Neuronal stem cell (in vitro differentiated cells): ENCODE results near the gene CAMTA1.
"Not testable (repeated sequence)": the region's sequence is repeated elsewhere in the genome, so short reads cannot be mapped to it uniquely, and the experiment has no call there.

Source experiments
- DNase-seq: peaks from one replicate; pipeline ENCODE4 v3.0.0-alpha.2; 2013; ENCODE audit warnings: low spot score
- H2AFZ ChIP-seq: one replicate; pipeline ENCODE4 v1.6.1; 2013; ENCODE audit warnings: mild to moderate bottlenecking, low read length, inconsistent platforms
- H2AK5ac ChIP-seq: 2 replicates; pipeline ENCODE4 v1.6.1; 2013; ENCODE audit warnings: low read depth, mild to moderate bottlenecking, inconsistent platforms, low read length, moderate library complexity, mixed read lengths
- H2BK120ac ChIP-seq: 2 replicates; pipeline ENCODE4 v1.6.1; 2013; ENCODE audit warnings: low read depth, mild to moderate bottlenecking, inconsistent platforms, low read length, moderate library complexity, mixed read lengths
- H2BK12ac ChIP-seq: one replicate; pipeline ENCODE4 v1.6.1; 2013; ENCODE audit warnings: low read length, inconsistent platforms
- H2BK15ac ChIP-seq: 2 replicates; pipeline ENCODE4 v1.6.1; 2013; ENCODE audit warnings: mild to moderate bottlenecking, low read length, inconsistent platforms, mixed read lengths
- H2BK5ac ChIP-seq: one replicate; pipeline ENCODE4 v1.6.1; 2013; ENCODE audit warnings: inconsistent platforms, mild to moderate bottlenecking, low read length, moderate library complexity
- H3K14ac ChIP-seq: one replicate; pipeline ENCODE4 v1.6.1; 2013; ENCODE audit warnings: low read length, inconsistent platforms
- H3K18ac ChIP-seq: 2 replicates; pipeline ENCODE4 v1.6.1; 2013; ENCODE audit warnings: low read length, inconsistent platforms
- H3K23ac ChIP-seq: 2 replicates; pipeline ENCODE4 v1.6.1; 2013; ENCODE audit warnings: low read depth, mild to moderate bottlenecking, mixed read lengths, low read length, inconsistent platforms; ENCODE audit not compliant: poor library complexity
- H3K27ac ChIP-seq: replicated peaks from 3 replicates; pipeline ENCODE4 v1.5.1; 2013; ENCODE audit warnings: low read length, inconsistent platforms
- H3K27me3 ChIP-seq, 3 experiments: 2 replicates each; pipeline ENCODE4 v1.6.1; 2013; ENCODE audit warnings: low read length in 3 of 3, mild to moderate bottlenecking in 2 of 3, inconsistent platforms in 1 of 3, low read depth in 1 of 3, mixed read lengths in 1 of 3, moderate library complexity in 1 of 3; ENCODE audit not compliant: control insufficient read depth in 3 of 3, insufficient read depth in 3 of 3
- H3K36me3 ChIP-seq, 2 donors: replicated peaks in 1 of 2; 2 replicates each; pipeline ENCODE4 v1.6.1; 2013; ENCODE audit warnings: low read length in 2 of 2; ENCODE audit not compliant: control insufficient read depth in 2 of 2, insufficient read depth in 2 of 2
- H3K4ac ChIP-seq: 2 replicates; pipeline ENCODE4 v1.6.1; 2013; ENCODE audit warnings: inconsistent platforms, mild to moderate bottlenecking, low read length, moderate library complexity
- H3K4me1 ChIP-seq, 2 donors: 1 replicate in 1 of 2; 2 replicates in 1 of 2; pipeline ENCODE4 v1.6.1; 2013; ENCODE audit warnings: low read length in 2 of 2, low read depth in 1 of 2; ENCODE audit not compliant: control insufficient read depth in 2 of 2, insufficient read depth in 1 of 2
- H3K4me2 ChIP-seq: one replicate; pipeline ENCODE4 v1.6.1; 2013; ENCODE audit warnings: mild to moderate bottlenecking, low read length, inconsistent platforms; ENCODE audit not compliant: insufficient read depth, poor library complexity, severe bottlenecking
- H3K4me3 ChIP-seq, 2 donors: 2 replicates each; pipeline ENCODE4 v1.5.1; 2013; ENCODE audit warnings: low read length in 2 of 2, mild to moderate bottlenecking in 2 of 2, inconsistent platforms in 1 of 2, moderate library complexity in 1 of 2
- H3K79me1 ChIP-seq: one replicate; pipeline ENCODE4 v1.6.1; 2013; ENCODE audit warnings: low read depth, mild to moderate bottlenecking, inconsistent platforms, low read length, moderate library complexity
- H3K9ac ChIP-seq: one replicate; pipeline ENCODE4 v1.6.1; 2013; ENCODE audit warnings: mild to moderate bottlenecking, low read depth, low read length, inconsistent platforms; ENCODE audit not compliant: poor library complexity
- H3K9me3 ChIP-seq, 2 donors: replicated peaks in 1 of 2; 2 replicates each; pipeline versions ENCODE3 to v1.6.1; 2013; ENCODE audit warnings: low read length in 2 of 2, mild to moderate bottlenecking in 2 of 2, inconsistent platforms in 1 of 2, low read depth in 1 of 2, mixed read lengths in 1 of 2, moderate library complexity in 1 of 2; ENCODE audit not compliant: control insufficient read depth in 2 of 2, insufficient read depth in 1 of 2
- H4K8ac ChIP-seq: one replicate; pipeline ENCODE4 v1.6.1; 2013; ENCODE audit warnings: low read depth, mild to moderate bottlenecking, inconsistent platforms, low read length, moderate library complexity
- H4K91ac ChIP-seq: one replicate; pipeline ENCODE4 v1.6.1; 2013; ENCODE audit warnings: low read length, low read depth, mild to moderate bottlenecking, inconsistent platforms; ENCODE audit not compliant: poor library complexity
- WGBS, 2 donors: extraction: QIAGEN DNeasy Blood & Tissue Kit; methylation state at CpG; one replicate each; pipeline ENCODE4 v1.1.7; 2013; ENCODE audit warnings: missing lambda C conversion rate in 2 of 2, mixed read lengths in 1 of 2; ENCODE audit not compliant: insufficient read length in 2 of 2, insufficient replicate concordance in 1 of 2; ENCODE audit errors: extremely low coverage in 2 of 2; 5-methylcytosine and 5-hydroxymethylcytosine counted together

Gene CAMTA1

DNA sequence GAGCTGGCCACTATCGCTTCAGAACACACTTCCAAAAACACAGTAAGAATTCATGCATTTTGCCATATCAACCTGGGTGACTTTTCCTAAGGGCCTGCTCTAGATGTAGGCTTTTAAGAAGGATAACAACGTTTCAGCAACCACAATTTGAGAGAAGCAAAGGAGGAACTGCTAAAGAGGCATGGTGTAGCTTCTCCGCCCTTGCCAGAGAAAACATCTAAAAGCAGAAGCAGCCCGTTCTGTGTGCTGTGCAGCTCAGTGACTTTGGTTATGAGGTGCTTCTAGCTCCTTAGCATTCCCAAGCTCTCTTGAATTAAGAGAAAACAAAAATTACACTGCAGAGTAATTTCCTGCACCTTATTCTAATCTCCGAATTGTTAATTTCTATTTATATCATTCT, 1001.5 kb downstream of the CAMTA1 start:
- H3K79me1 ChIP-seq: no peaks in the 10 kb centered on the region
- no peak overlapping the region for H4K91ac ChIP-seq
- H3K27ac ChIP-seq: no peak overlapping the region
- no peaks in the 10 kb centered on the region for H3K27me3 ChIP-seq
- H2AFZ ChIP-seq: no peak overlapping the region
- peaks cover 13 to 31% of the 10 kb centered on the region in 2 donors for H3K9me3 ChIP-seq
- H2BK5ac ChIP-seq: no peak overlapping the region
- no peak overlapping the region for H3K4me2 ChIP-seq
- no peak overlapping the region for H2BK12ac ChIP-seq
- no peak overlapping the region for H2BK15ac ChIP-seq
- no peak overlapping the region for H2AK5ac ChIP-seq
- H3K4me3 ChIP-seq: no peak overlapping the region
- H3K14ac ChIP-seq: no peak overlapping the region
- H3K4ac ChIP-seq: no peak overlapping the region
- no peaks in the 10 kb centered on the region for H3K4me1 ChIP-seq
- H4K8ac ChIP-seq: no peak overlapping the region
- H3K18ac ChIP-seq: no peak overlapping the region
- WGBS, 2 donors: no CpG with 5 or more reads among the region's 5 CpGs
- H3K23ac ChIP-seq: no peak overlapping the region
- H3K9ac ChIP-seq: no peak overlapping the region
- peaks cover 2 to 34% of the 10 kb centered on the region in 2 donors for H3K36me3 ChIP-seq
- no peak overlapping the region for H2BK120ac ChIP-seq
- DNase-seq: no peak

DNA sequence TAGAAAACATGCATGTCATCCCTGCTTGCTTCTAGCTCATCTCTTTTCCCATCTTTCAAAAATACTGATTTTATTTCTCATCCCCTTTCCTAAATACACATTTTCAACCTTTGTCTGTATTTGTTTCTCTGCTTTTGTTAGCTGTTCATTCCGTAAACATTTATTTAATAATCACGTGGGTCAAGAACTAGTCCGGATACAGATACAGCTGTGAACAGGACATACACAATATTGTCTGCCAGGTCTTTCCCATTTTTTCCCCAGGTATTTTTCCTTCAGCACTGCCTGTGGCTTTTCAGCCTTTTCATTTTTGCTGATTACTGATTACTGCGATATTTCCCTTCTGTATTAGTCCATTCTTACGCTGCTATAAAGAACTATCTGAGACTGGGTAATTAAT, 1004.6 kb downstream of the CAMTA1 start:
- Histone ChIP-seq H2BK12ac (no peak overlapping the region), H3K18ac (no peak overlapping the region), H3K4me2 (no peak overlapping the region), H2AFZ (no peak overlapping the region), H3K79me1 (no peaks in the 10 kb centered on the region), H2BK5ac (no peak overlapping the region), H3K9ac (no peak overlapping the region), H3K36me3 (peaks cover 2 to 31% of the 10 kb centered on the region in 2 donors), H2BK120ac (no peak overlapping the region), H3K9me3 (peaks cover 9 to 32% of the 10 kb centered on the region in 2 donors), H3K4me1 (no peaks in the 10 kb centered on the region), H3K23ac (no peak overlapping the region), H2BK15ac (no peak overlapping the region), H3K14ac (no peak overlapping the region), H3K4ac (no peak overlapping the region), H3K27me3 (no peaks in the 10 kb centered on the region), H2AK5ac (no peak overlapping the region), H3K4me3 (no peak overlapping the region), H3K27ac (no peak overlapping the region), H4K8ac (no peak overlapping the region), H4K91ac (no peak overlapping the region)
- DNase-seq: no peak
- WGBS, 2 donors: no CpG with 5 or more reads among the region's 5 CpGs

DNA sequence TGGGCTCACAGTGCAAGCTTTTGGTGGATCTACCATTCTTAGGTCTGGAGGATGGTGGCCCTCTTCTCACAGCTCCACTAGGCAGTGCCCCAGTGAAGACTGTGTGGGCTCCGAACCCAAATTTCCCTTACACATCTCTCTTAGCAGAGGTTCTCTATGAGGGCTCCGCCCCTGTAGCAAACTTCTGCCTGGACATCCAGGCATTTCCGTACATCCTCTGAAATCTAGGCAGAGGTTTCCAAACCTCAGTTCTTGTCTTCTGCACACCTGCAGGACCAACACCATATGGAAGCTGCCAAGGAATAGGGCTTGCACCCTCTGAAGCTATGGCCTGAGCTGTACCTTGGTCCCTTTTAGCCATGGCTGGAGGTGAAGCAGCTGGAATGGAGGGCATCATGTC, 1005.8 kb downstream of the CAMTA1 start:
- not testable (repeated sequence) for H4K91ac ChIP-seq, H4K8ac ChIP-seq, H3K79me1 ChIP-seq, H3K23ac ChIP-seq, H2AK5ac ChIP-seq, H3K4ac ChIP-seq, H3K18ac ChIP-seq, H3K14ac ChIP-seq, H2BK15ac ChIP-seq, H2AFZ ChIP-seq, H3K9ac ChIP-seq, H3K4me2 ChIP-seq, H2BK5ac ChIP-seq, H2BK120ac ChIP-seq, H3K27me3 ChIP-seq, H3K27ac ChIP-seq, DNase-seq, H3K4me3 ChIP-seq, H3K4me1 ChIP-seq, H2BK12ac ChIP-seq
- H3K9me3 ChIP-seq: peaks cover 4 to 30% of the 10 kb centered on the region in 2 donors
- no CpG with 5 or more reads among the region's 3 CpGs for WGBS, 2 donors
- H3K36me3 ChIP-seq: peaks cover 2 to 28% of the 10 kb centered on the region in 2 donors

DNA sequence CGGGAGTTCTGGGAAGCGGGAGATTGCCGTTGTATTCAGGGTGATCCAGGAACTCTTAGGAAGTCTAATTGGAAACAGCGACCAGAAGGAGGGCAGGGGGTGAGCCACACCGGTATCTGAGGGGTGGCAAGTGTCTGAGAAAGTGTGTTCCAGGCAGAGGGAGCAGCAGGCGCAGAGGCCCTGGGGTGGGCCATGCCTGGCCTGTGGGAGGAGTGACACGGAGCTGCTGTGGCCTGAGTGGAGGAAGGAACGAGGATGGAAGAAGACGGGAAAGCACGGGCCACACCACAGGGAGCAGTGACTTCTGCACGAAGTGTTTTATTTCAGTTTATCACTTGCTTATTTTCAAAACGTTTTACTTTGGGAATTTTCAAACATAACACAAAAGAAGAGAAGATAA, 1010.2 kb downstream of the CAMTA1 start:
- no peak overlapping the region for H2BK15ac ChIP-seq
- no CpG with 5 or more reads among the region's 12 CpGs for WGBS, 2 donors

More for the DNA sequence above, 1010.2 kb downstream of the CAMTA1 start:
- no peak overlapping the region for H3K4ac ChIP-seq
- no peak for DNase-seq
- no peak overlapping the region for H4K8ac ChIP-seq
- H3K36me3 ChIP-seq: peaks cover 1 to 8% of the 10 kb centered on the region in 2 donors
- H3K9me3 ChIP-seq: peaks cover 4 to 17% of the 10 kb centered on the region in 2 donors
- no peaks in the 10 kb centered on the region for H3K4me1 ChIP-seq
- no peak overlapping the region for H3K4me2 ChIP-seq
- H3K4me3 ChIP-seq: no peak overlapping the region
- H2AK5ac ChIP-seq: no peak overlapping the region
- H2BK5ac ChIP-seq: no peak overlapping the region
- H3K23ac ChIP-seq: no peak overlapping the region
- H3K79me1 ChIP-seq: no peaks in the 10 kb centered on the region
- H4K91ac ChIP-seq: no peak overlapping the region
- no peak overlapping the region for H3K9ac ChIP-seq
- no peak overlapping the region for H2AFZ ChIP-seq
- H2BK120ac ChIP-seq: no peak overlapping the region
- H3K14ac ChIP-seq: no peak overlapping the region
- no peak overlapping the region for H2BK12ac ChIP-seq
- H3K27ac ChIP-seq: no peak overlapping the region
- H3K27me3 ChIP-seq: no peaks in the 10 kb centered on the region
- H3K18ac ChIP-seq: no peak overlapping the region
